ENCODE results near the gene ST6GALNAC3.
A peak's percentile ranks its signal among the peaks of the same experiment; 100 is the strongest.
"Not testable (repeated sequence)": the region's sequence is repeated elsewhere in the genome, so short reads cannot be mapped to it uniquely, and the experiment has no call there.

ST6GALNAC3 gene

DNA sequence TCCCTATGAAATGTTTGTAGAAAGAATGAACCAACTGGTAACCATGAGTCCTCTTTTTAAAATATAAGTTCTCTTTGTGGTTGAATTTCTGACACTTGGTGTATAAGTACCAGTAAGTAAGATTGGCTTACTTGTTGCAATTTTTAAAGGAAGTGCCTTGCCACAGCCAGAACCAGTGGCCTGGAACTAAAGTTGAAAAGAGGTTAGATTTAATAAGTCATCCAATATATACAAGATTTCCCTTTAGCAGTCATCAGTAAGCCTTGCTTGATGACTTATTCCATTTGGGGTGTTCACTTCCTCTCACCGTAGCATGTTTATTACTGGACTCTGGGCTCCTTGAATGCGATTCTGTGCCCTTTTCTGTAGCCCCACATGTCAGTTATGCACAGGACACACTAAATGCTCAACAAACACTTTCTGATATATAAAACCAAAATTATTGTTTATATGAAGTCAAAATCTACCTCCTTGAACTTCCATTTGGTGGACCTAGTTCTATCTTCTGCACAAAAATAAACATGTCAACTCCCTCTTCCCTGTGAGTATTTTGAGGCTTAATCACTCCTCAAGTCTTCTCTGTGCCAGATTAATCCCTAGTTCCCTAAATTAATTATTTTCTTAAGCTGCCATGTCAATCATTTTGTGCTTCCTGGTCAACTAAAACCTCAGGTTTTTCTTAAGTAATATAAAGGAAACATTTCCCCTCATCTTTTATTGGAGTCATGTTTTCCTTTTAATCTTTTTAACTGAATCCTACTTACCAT, 218.1 kb downstream of the ST6GALNAC3 start:
- DNase-seq, result no peak

- no peak for DNase-seq
Measured at GRCh38 chr1:76293831-76294230, 219.3 kb downstream of the ST6GALNAC3 start.

DNA sequence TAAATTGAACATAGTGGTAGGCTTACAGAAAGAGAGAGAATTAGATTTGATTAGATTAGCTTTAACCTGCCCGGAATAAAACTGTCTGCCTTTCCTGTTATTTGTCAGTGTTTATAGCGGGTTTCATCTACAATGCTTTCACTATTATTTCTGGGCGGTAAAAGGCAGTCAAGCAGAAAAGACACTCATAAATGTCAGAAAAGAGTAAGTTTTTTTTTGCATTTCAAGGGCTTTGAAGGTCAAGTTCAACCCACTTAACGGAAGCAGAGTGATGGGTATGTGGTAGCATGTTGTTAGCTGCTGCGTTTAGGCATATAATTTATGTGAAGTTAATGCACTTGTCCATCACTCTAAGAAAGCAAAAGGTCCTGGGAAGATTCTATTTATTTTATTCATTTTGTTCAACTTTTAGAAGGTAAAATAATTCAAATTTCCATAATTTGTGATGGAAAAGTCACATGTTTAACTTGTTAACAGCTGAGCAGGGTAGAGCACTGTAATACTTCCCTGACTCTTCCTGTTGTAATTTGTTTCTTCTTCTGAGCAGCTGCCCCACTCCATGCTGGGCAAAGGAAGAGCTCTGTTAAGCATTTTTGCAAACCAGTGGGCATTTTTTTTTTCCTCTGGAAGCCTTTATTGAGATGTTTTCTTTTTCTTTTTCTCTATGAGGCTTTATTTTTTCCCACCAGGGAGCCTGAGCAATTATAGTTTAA, 220.1 kb downstream of the ST6GALNAC3 start:
- no peak for DNase-seq

DNA sequence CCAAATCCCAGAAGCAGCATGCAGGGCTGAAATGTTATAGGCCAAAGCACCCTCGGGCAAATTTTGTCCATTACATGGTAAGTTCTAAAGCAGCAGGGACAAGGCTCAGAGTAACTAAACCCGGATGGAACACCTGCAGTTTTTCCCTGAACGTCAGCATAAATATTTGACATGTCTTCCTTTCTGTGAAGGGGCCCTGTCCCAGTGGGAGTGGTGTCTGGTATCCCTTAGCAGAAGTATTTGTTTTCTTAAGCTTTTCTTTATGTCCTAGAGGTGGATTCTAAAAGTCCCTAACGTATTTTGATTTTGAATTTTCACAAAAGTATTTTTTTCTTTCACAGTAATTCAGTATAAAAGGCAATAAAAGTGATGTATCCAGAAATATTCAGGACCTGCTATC, 223.9 kb downstream of the ST6GALNAC3 start:
- no peak for DNase-seq

GRCh38 chr1:76299036-76299435, 224.5 kb downstream of the ST6GALNAC3 start:
- DNase-seq, result no peak

- DNase-seq, result no peak
Measured at GRCh38 chr1:76300556-76300955, 226.0 kb downstream of the ST6GALNAC3 start.

DNA sequence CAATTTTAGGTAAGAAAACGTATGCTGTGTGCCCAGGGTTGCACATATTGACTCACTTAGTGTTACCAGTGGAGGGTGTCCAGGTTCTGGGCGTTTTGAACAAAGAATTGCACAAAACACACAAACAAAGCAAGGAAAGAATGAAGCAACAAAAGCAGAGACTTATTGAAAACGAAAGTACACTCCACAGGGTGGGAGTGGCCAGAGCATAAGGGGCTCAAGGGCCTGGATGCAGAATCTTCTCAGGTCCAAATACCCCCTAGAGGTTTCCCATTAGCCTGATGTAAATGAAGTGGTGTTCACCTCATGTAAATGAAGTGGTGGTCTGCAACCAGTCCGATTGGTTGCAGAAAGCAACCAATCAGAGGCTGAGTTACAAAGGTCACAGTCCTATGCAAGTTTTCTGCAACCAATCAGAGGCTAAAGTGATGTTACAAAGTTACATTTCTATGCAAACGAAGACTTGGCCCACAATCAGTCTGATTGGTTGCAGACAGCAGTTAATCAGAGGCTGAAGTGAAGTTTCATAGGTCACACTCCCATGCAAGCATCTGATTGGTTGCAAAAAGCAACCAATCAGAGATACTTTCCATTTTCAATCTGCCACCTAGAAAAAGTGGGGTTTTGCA, 228.3 kb downstream of the ST6GALNAC3 start:
- no peak for DNase-seq

GRCh38 chr1:76303340-76303717, 228.8 kb downstream of the ST6GALNAC3 start:
- no peak for DNase-seq

- no peak for DNase-seq
Measured at GRCh38 chr1:76313304-76313703, 238.8 kb downstream of the ST6GALNAC3 start.

DNA sequence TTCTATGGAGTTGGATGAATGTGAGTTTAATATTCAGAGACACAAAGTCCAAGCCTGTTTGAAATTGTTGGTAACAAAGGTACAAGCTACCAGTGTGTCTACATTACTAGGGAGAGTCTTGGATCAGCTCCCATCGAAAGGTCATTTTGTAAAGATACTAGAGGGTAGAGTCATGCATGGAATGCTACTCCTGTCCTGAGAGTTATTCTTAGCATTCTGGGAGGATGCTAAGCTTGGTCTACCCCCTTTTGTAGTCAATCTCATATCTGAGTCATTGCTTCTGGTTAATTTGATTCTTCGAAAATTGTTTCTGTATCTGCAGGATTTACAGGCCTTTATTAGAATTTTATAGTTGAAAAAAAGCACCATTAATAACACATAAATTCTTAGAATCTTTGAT, 240.2 kb downstream of the ST6GALNAC3 start:
- DNase-seq, result no peak

DNA sequence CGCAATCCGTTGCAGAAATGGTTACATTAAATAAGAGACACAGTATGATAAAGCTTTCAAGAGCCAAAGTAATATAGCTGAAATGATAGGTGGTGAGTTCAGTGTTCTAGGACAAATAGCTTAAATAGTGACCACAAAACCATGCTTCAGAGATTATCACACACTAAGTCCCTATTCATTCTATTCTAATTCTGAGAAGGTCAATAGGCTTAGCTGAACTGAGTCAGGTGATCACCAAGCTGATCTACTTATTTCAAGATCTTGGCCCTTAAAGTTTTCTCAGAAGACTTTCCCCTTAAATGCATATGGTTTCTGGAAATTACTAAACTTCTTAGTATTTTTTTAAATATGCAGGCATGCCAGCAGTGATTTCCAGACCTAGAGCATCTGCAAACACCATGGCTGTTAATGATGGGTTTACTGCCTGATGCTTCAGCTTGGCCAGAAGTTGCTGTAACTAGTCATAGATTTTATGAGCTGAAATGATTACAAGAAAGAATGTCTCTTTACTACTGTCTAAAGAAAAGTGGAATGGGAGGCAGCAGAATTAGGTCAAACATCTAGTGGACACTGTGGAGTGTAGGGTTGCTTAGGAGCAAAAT, 242.9 kb downstream of the ST6GALNAC3 start:
- DNase-seq, result no peak

DNA sequence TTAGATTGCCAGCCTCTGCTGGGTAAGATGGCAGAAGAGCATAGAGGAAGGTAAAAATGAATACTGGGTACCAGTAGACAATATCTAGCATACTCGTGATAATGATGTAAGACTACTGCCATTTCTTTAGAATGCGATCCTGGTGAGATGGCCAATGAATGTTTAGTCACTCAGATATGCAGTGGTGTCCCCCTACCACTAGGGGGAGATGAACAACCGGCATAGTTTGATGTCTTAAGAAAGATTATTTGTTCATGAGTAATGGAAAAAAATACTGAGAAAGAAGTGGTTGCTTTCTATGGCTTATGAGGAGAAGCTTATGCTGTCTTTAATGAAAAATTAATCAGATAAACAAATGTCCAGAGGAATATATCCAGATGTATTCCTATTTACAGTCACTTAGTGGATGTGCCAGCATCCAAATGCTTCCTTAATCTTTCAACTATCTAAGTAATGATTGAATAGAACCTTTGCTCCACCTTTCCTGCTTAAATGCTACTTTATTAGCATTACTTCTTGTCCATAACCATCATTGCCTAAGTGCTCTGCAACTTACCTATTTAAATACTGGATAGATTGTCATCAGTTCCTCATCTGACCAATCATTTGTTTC, 256.6 kb downstream of the ST6GALNAC3 start:
- peak; percentile 44 for DNase-seq

GRCh38 chr1:76335882-76336281, 261.3 kb downstream of the ST6GALNAC3 start:
- no peak for DNase-seq

DNA sequence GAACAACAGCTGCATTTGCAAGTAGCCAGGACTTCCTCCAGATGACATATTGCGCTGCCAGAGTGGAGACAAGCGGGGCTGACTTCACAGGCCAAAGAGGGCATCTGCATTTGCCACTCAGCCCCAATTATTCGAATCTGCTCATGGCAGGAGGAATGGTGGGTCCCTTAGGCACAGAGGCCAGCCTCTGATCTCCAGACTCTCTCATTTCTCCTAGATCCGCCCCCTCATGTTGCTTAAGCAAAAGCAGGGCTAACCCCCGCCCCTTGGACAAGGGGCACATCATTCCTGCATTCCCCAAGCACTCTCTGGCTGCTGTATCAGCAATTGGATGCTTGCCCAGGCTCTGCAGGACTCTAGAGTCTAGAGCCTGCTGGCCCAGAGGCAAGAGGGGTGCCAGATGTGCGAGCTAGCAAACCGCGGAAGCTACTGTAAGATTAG, 262.4 kb downstream of the ST6GALNAC3 start:
- no peak for DNase-seq

DNA sequence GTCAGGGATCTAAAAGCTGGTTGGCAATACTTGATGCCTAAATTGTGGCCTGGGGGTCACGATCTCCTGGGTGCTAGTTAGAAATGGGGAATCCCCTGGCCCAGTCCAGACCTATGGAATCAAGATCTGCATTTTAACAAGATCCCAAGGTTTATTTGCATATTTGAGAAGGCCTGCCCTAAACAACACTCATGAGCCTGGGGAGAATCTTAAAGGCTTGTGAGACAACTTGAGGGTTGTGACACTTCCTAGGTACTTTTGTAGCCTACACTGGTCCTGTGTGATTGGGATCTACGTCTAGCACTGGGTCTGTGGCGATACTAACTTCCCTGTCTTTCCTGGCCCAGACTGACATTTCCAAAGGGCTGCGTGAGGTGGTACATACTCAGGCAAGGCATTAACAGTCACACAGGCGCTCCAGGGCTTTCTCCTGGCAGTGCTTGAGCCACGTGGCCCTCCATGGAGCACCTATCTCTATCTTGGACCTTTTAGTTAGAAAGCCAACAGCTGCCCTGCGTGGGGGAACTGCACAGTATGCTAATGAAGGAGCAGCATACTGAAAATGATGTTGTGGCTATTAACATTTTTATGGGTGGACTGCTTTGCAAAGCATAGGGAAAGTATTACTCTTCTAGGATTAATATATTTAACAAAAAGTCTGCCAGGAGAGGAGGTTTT, 263.1 kb downstream of the ST6GALNAC3 start:
- DNase-seq, result peak; percentile 31

- DNase-seq, result no peak
Measured at GRCh38 chr1:76340056-76340455, 265.5 kb downstream of the ST6GALNAC3 start.

DNA sequence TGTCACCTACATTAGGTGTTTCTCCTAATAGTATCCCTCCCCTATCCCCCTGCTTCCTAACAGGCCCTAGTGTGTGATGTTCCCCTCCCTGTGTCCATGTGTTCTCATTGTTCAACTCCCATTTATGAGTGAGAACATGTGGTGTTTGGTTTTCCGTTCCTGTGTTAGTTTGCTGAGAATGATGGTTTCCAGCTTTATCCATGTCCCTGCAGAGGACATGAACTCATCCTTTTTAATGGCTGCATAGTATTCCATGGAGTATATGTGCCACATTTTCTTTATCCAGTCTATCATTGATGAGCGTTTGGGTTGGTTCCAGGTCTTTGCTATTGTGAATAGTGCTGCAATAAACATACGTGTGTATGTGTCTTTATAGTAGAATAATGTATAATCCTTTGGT, 267.3 kb downstream of the ST6GALNAC3 start:
- not testable (repeated sequence) for DNase-seq

DNA sequence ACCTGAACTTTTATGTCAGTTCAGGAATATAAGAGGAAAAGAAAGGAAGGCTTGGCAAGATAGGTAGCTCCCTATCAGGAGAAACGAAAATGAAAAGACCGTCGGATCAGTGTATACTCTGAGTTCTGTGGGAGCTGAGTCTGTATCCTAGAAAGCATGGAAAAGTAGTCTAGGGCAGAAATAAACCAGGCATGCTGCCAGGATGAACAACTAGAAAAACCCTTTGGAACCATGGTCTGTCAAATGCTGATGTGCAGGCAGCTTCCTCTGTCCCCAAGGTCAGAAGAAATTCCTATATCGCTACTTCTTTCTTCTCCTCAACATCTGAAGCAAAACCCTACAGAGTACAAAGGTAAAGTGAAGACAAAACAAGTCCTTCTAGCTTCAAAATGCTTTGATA, 268.8 kb downstream of the ST6GALNAC3 start:
- DNase-seq, result no peak

- DNase-seq, result no peak
Measured at GRCh38 chr1:76351655-76352054, 277.1 kb downstream of the ST6GALNAC3 start.

- DNase-seq, result no peak
Measured at GRCh38 chr1:76352741-76353435, 278.3 kb downstream of the ST6GALNAC3 start.

DNA sequence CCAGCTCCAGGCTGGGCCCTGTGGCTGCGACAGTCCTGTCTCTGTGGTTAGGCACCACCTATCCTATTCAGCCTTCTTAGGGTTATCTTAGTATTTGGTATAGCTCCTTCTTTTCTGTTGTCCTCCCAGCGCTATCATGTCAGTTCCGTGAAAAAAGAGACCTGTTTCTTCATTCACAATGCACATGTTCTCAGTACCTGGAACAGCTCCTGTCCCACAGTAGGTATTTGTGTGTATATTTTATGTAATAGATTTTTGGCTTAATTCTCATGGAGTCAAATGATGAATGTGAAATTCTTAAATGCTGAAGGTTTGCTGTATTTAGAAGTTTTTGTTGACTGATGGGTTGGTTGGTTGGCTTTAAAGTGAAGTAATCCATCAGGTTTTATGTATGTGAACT, 279.7 kb downstream of the ST6GALNAC3 start:
- no peak for DNase-seq

- DNase-seq, result no peak
Measured at GRCh38 chr1:76366726-76367125, 292.2 kb downstream of the ST6GALNAC3 start.

Measured in NCI-H526 treated with DMSO at 0.1 percent for 48 hours (cell line).